ENCODE measurements around the gene APOC4. TPM values are rescaled to one million over a fixed set of nuclear protein-coding genes. Genes with fewer than 3 reads are reported as not detected.
"Not testable (repeated sequence)": the region's sequence is repeated elsewhere in the genome, so short reads cannot be mapped to it uniquely, and the experiment has no call there.

APOC4 gene
- total RNA-seq, 3 donors from 2014 or later (not counting 1 experiment from before 2014, with no cell fraction given), result not detected

DNA sequence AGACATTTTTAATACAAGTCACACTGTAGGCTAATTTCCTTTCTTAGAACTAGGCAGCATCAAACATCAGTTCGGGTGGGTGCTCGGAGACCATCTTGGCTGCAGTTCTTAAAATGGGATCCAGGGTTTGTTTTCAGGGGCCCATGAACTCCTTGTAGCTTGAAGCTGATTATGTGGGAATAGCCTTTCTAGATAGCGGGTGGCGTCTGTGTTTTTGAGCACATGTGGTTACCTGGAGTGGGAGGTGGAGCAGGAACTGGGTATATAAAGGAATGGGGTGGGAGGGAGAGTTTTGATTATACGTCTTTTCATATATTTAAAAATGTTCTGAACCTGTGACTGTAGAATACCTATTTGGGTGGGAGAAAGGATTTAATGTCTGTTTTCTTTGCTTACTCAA is 26.1 kb downstream of the APOC4 start:
- Mint-ChIP-seq H3K4me3 (no peak overlapping the region), H3K36me3 (no peaks in the 10 kb centered on the region), H3K27ac (peak overlapping the region in 1 of 2 donors; percentile 3), H3K9me3 (no peaks in the 10 kb centered on the region), H3K4me1 (peaks cover 0 to 11% of the 10 kb centered on the region in 2 donors), H3K27me3 (ENCODE audit: low read depth in 2 of 2) (no peaks in the 10 kb centered on the region)
- Histone ChIP-seq H3K4me3 (ENCODE audit: low read length) (no peak overlapping the region), H3K4me1 (ENCODE audit: control insufficient read depth, insufficient read depth, low read length) (no peaks in the 10 kb centered on the region), H3K27me3 (ENCODE audit: control insufficient read depth, insufficient read depth, low read length) (no peaks in the 10 kb centered on the region), H3K9me3 (ENCODE audit: control insufficient read depth, insufficient read depth, low read length) (no peaks in the 10 kb centered on the region), H3K27ac (ENCODE audit: low read length) (no peak overlapping the region), H3K36me3 (ENCODE audit: control insufficient read depth, insufficient read depth, low read length) (peaks cover 31% of the 10 kb centered on the region)
- no peak for DNase-seq
- no peak for ATAC-seq
- TF ChIP-seq, protein P1, sequence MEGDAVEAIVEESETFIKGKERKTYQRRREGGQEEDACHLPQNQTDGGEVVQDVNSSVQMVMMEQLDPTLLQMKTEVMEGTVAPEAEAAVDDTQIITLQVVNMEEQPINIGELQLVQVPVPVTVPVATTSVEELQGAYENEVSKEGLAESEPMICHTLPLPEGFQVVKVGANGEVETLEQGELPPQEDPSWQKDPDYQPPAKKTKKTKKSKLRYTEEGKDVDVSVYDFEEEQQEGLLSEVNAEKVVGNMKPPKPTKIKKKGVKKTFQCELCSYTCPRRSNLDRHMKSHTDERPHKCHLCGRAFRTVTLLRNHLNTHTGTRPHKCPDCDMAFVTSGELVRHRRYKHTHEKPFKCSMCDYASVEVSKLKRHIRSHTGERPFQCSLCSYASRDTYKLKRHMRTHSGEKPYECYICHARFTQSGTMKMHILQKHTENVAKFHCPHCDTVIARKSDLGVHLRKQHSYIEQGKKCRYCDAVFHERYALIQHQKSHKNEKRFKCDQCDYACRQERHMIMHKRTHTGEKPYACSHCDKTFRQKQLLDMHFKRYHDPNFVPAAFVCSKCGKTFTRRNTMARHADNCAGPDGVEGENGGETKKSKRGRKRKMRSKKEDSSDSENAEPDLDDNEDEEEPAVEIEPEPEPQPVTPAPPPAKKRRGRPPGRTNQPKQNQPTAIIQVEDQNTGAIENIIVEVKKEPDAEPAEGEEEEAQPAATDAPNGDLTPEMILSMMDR (IDR thresholded peaks at IDR 0.05), result no peak
- 93% methylated on average over 5 of the region's 5 CpGs for WGBS (ENCODE audit: insufficient coverage)
- intact Hi-C loops (cut with micrococcal nuclease), result no loop called here

DNA sequence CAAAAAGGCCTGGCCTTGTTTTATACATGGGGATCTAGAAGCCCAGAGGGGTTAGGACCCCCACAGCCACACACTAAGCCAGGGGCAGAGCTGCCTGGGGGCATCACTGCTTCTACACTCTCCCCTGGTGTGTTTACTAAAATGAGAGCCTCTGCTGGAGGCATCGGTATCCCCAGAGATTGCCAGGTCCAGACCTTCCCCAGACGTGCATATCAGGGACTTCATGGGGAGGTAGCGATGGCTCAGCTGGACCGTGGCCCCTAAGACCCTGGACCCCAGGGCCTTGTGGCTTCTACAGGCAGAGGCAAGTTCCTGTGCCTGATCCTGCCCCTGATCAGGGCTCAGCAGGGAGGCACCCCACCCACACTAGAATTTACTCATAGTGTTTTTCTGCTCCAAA is 26.6 kb downstream of the APOC4 start:
- DNase-seq (no peak), ATAC-seq (no peak)
- intact Hi-C loops (cut with micrococcal nuclease), result no loop called here
- peaks cover 36% of the 10 kb centered on the region for H3K36me3 ChIP-seq (ENCODE audit: control insufficient read depth, insufficient read depth, low read length)
- no peaks in the 10 kb centered on the region for H3K27me3 ChIP-seq (ENCODE audit: control insufficient read depth, insufficient read depth, low read length)
- Mint-ChIP-seq H3K36me3 (no peaks in the 10 kb centered on the region), H3K9me3 (no peaks in the 10 kb centered on the region), H3K27me3 (ENCODE audit: low read depth in 2 of 2) (no peaks in the 10 kb centered on the region), H3K4me3 (no peak overlapping the region), H3K27ac (no peak overlapping the region), H3K4me1 (peaks cover 0 to 11% of the 10 kb centered on the region in 2 donors)
- H3K9me3 ChIP-seq (ENCODE audit: control insufficient read depth, insufficient read depth, low read length), result no peaks in the 10 kb centered on the region
- no peaks in the 10 kb centered on the region for H3K4me1 ChIP-seq (ENCODE audit: control insufficient read depth, insufficient read depth, low read length)
- H3K27ac ChIP-seq (ENCODE audit: low read length), result no peak overlapping the region
- TF ChIP-seq, protein P1 (IDR thresholded peaks at IDR 0.05), result no peak
- H3K4me3 ChIP-seq (ENCODE audit: low read length), result no peak overlapping the region
- WGBS (ENCODE audit: insufficient coverage), result 93% methylated on average over 4 of the region's 4 CpGs

DNA sequence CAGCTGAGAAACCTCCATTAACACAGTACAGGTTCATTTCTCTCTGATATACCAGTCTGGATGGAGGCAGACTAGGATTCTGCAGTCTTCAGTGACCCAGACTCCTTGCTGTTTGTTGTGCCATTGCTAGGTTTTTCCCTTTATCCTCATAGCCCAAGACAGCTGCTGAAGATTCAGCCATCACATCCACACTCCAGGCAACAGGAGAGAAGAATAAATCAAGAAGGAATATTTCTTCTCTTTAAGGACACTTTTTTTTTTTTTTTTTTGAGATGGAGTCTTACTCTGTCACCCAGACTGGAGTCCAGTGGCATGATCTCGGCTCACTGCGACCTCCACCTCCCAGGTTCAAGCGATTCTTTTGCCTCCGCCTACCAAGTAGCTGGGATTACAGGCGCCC is 27.4 kb downstream of the APOC4 start:
- TF ChIP-seq, protein P1 (IDR thresholded peaks at IDR 0.05), result no peak
- ATAC-seq (no peak), DNase-seq (no peak)
- Mint-ChIP-seq H3K36me3 (no peaks in the 10 kb centered on the region), H3K9me3 (no peaks in the 10 kb centered on the region), H3K4me3 (no peak overlapping the region), H3K4me1 (peaks cover 0 to 11% of the 10 kb centered on the region in 2 donors), H3K27me3 (ENCODE audit: low read depth in 2 of 2) (no peaks in the 10 kb centered on the region), H3K27ac (no peak overlapping the region)
- no peaks in the 10 kb centered on the region for H3K9me3 ChIP-seq (ENCODE audit: control insufficient read depth, insufficient read depth, low read length)
- H3K36me3 ChIP-seq (ENCODE audit: control insufficient read depth, insufficient read depth, low read length), result peaks cover 39% of the 10 kb centered on the region
- H3K4me3 ChIP-seq (ENCODE audit: low read length), result no peak overlapping the region
- intact Hi-C loops (cut with micrococcal nuclease), result no loop called here
- WGBS (ENCODE audit: insufficient coverage), result 93% methylated on average over 3 of the region's 5 CpGs
- H3K4me1 ChIP-seq (ENCODE audit: control insufficient read depth, insufficient read depth, low read length), result no peaks in the 10 kb centered on the region
- H3K27ac ChIP-seq (ENCODE audit: low read length), result no peak overlapping the region
- H3K27me3 ChIP-seq (ENCODE audit: control insufficient read depth, insufficient read depth, low read length), result no peaks in the 10 kb centered on the region

DNA sequence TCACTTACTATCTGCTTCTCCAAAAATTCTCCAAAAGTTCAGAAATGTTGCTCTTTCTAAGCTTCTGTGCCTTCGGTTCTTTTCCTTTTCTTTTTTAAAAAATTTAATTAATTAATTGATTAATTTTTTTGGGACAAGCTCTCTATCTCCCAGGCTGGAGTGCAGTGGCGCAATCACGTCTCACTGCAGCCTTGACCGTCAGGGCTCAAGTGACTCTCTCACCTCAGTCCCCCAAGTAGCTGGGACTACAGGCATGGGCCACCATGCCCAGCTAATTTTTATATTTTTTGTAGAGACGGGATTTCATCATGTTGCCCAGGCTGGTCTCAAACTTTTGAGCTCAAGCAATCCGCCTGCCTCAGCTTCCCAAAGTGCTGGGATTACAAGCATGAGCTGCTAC is 29.4 kb downstream of the APOC4 start:
- H3K27ac ChIP-seq (ENCODE audit: low read length); H3K9me3 Mint-ChIP-seq; DNase-seq; H3K27me3 ChIP-seq (ENCODE audit: control insufficient read depth, insufficient read depth, low read length); intact Hi-C loops (cut with micrococcal nuclease); H3K27me3 Mint-ChIP-seq (ENCODE audit: low read depth in 2 of 2); H3K36me3 Mint-ChIP-seq; H3K4me3 ChIP-seq (ENCODE audit: low read length); ATAC-seq; H3K4me1 ChIP-seq (ENCODE audit: control insufficient read depth, insufficient read depth, low read length); H3K27ac Mint-ChIP-seq; H3K9me3 ChIP-seq (ENCODE audit: control insufficient read depth, insufficient read depth, low read length); H3K4me3 Mint-ChIP-seq: not testable (repeated sequence)
- 84% methylated on average over 5 of the region's 6 CpGs for WGBS (ENCODE audit: insufficient coverage)
- peaks cover 0 to 11% of the 10 kb centered on the region in 2 donors for H3K4me1 Mint-ChIP-seq
- H3K36me3 ChIP-seq (ENCODE audit: control insufficient read depth, insufficient read depth, low read length), result peaks cover 50% of the 10 kb centered on the region

Data from natural killer cell (primary cell).